Measurements from ENCODE around the gene CMTM6.
"Not testable (repeated sequence)": the region's sequence is repeated elsewhere in the genome, so short reads cannot be mapped to it uniquely, and the experiment has no call there.

Gene CMTM6

GRCh38 chr3:32463415-32463814, 39.2 kb downstream of the CMTM6 start:
- DNase-seq: not testable (repeated sequence)

GRCh38 chr3:32462191-32462986, 40.3 kb downstream of the CMTM6 start:
- not testable (repeated sequence) for DNase-seq

- DNase-seq: not testable (repeated sequence)
Observed at GRCh38 chr3:32460817-32461496, 41.7 kb downstream of the CMTM6 start.

- peak; percentile 72 for DNase-seq
Observed at GRCh38 chr3:32460031-32460749, 42.5 kb downstream of the CMTM6 start.

- no peak for DNase-seq
Observed at GRCh38 chr3:32459450-32459849, 43.2 kb downstream of the CMTM6 start.

- peak; percentile 25 for DNase-seq
Observed at GRCh38 chr3:32457971-32458471, 44.6 kb downstream of the CMTM6 start.

GRCh38 chr3:32456429-32457130, 46.1 kb downstream of the CMTM6 start:
- DNase-seq: no peak

GRCh38 chr3:32455609-32456428, 46.8 kb downstream of the CMTM6 start:
- no peak for DNase-seq

- no peak for DNase-seq
Observed at GRCh38 chr3:32454731-32455608, 47.7 kb downstream of the CMTM6 start.

- DNase-seq: no peak
Observed at GRCh38 chr3:32454111-32454510, 48.5 kb downstream of the CMTM6 start.

GRCh38 chr3:32453346-32453745, 49.3 kb downstream of the CMTM6 start:
- DNase-seq: no peak

- DNase-seq: no peak
Observed at GRCh38 chr3:32452009-32452408, 50.6 kb downstream of the CMTM6 start.

- peak; percentile 39 for DNase-seq
Observed at GRCh38 chr3:32450992-32451659, 51.5 kb downstream of the CMTM6 start.

- no peak for DNase-seq
Observed at GRCh38 chr3:32450426-32450825, 52.2 kb downstream of the CMTM6 start.

- no peak for DNase-seq
Observed at GRCh38 chr3:32449691-32450090, 53.0 kb downstream of the CMTM6 start.

GRCh38 chr3:32448686-32449474, 53.8 kb downstream of the CMTM6 start:
- no peak for DNase-seq

- no peak for DNase-seq
Observed at GRCh38 chr3:32447865-32448400, 54.7 kb downstream of the CMTM6 start.

GRCh38 chr3:32443478-32443877, 59.2 kb downstream of the CMTM6 start:
- no peak for DNase-seq

GRCh38 chr3:32442766-32443165, 59.9 kb downstream of the CMTM6 start:
- DNase-seq: no peak
